Tibial artery (tissue), 4 donors: ENCODE results near the gene XRCC4.

Experiments
- DNase-seq, 2 donors: peaks; one replicate each; pipeline ENCODE4 v3.0.0-alpha.2; 2019
- H3K27ac ChIP-seq, 2 donors: fragments of 200-600 bp; sonication (generic) in 1 of 2; 1 replicate in 1 of 2; 2 replicates in 1 of 2; pipeline ENCODE4 v1.5.1; 2018 to 2019; ENCODE audit warnings: mild to moderate bottlenecking in 1 of 2
- H3K27me3 ChIP-seq, 2 donors: fragments of 200-600 bp; sonication (generic) in 1 of 2; one replicate each; pipeline versions ENCODE4 v1.5.1 to v1.6.0; 2016 to 2019
- H3K36me3 ChIP-seq, 3 donors: fragments of 200-600 bp; sonication (generic) in 2 of 3; one replicate each; pipeline ENCODE4 v1.5.1; 2016 to 2019; ENCODE audit warnings: mild to moderate bottlenecking in 2 of 3
- H3K4me1 ChIP-seq, 4 donors: fragments of 200-600 bp; sonication (generic) in 2 of 4; 1 replicate in 3 of 4; 2 replicates in 1 of 4; pipeline ENCODE4 v1.5.1; 2016 to 2019
- H3K4me3 ChIP-seq, 2 donors: fragments of 200-600 bp; sonication (generic) in 1 of 2; 1 replicate in 1 of 2; 2 replicates in 1 of 2; pipeline ENCODE4 v1.5.1; 2018 to 2019; ENCODE audit warnings: mild to moderate bottlenecking in 2 of 2
- H3K9me3 ChIP-seq, 3 donors: fragments of 200-600 bp; sonication (generic) in 1 of 3; one replicate each; pipeline ENCODE4 v1.5.1; 2016 to 2019
- CTCF ChIP-seq, 2 experiments: fragments of 200-600 bp in 1 of 2; fragments of 450-650 bp in 1 of 2; IDR thresholded peaks; one replicate each; pipeline ENCODE4 v1.5.1; 2017 to 2019; ENCODE audit warnings: antibody characterized with exemption in 2 of 2, mild to moderate bottlenecking in 1 of 2, moderate library complexity in 1 of 2
- intact Hi-C: fragments of 100-400 bp; cut with DNase I; formaldehyde crosslinking; loops from one replicate; pipeline ENCODE4 v1.15.0; 2023; ENCODE audit warnings: low total_unique reads

XRCC4 gene

GRCh38 chr5:83145241-83145640, 67.9 kb downstream of the XRCC4 start:
- Histone ChIP-seq H3K4me3 (no peak overlapping the region), H3K9me3 (no peaks in the 10 kb centered on the region), H3K36me3 (no peaks in the 10 kb centered on the region), H3K27me3 (no peaks in the 10 kb centered on the region), H3K27ac (no peak overlapping the region), H3K4me1 (peaks cover 0 to 3% (median 0%) of the 10 kb centered on the region in 4 donors)
- no peak for TF ChIP-seq CTCF (IDR thresholded peaks at IDR 0.05)
- DNase-seq: no peak
- intact Hi-C loops: no loop called here

- H3K4me3 ChIP-seq: no peak overlapping the region
- no peaks in the 10 kb centered on the region for H3K27me3 ChIP-seq
- TF ChIP-seq CTCF (IDR thresholded peaks at IDR 0.05): no peak
- H3K36me3 ChIP-seq: no peaks in the 10 kb centered on the region
- DNase-seq: no peak
- peaks cover 0 to 3% (median 0%) of the 10 kb centered on the region in 4 donors for H3K4me1 ChIP-seq
- no peak overlapping the region for H3K27ac ChIP-seq
- intact Hi-C loops: no loop called here
- H3K9me3 ChIP-seq: no peaks in the 10 kb centered on the region
Measured at GRCh38 chr5:83145882-83146331, 68.6 kb downstream of the XRCC4 start.

- H3K27me3 ChIP-seq: no peaks in the 10 kb centered on the region
- H3K4me3 ChIP-seq: no peak overlapping the region
- peaks cover 0 to 3% (median 0%) of the 10 kb centered on the region in 4 donors for H3K4me1 ChIP-seq
- no peaks in the 10 kb centered on the region for H3K9me3 ChIP-seq
- DNase-seq: no peak
- no peak overlapping the region for H3K27ac ChIP-seq
- intact Hi-C loops: no loop called here
- TF ChIP-seq CTCF (IDR thresholded peaks at IDR 0.05): no peak
- no peaks in the 10 kb centered on the region for H3K36me3 ChIP-seq
Measured at GRCh38 chr5:83146441-83146840, 69.1 kb downstream of the XRCC4 start.

- no peaks in the 10 kb centered on the region for H3K36me3 ChIP-seq
- peaks cover 0 to 3% (median 0%) of the 10 kb centered on the region in 4 donors for H3K4me1 ChIP-seq
- no peak for DNase-seq
- intact Hi-C loops: no loop called here
- no peak overlapping the region for H3K27ac ChIP-seq
- H3K4me3 ChIP-seq: no peak overlapping the region
- TF ChIP-seq CTCF (IDR thresholded peaks at IDR 0.05): no peak
- no peaks in the 10 kb centered on the region for H3K9me3 ChIP-seq
- no peaks in the 10 kb centered on the region for H3K27me3 ChIP-seq
Measured at GRCh38 chr5:83147593-83147992, 70.2 kb downstream of the XRCC4 start.

DNA sequence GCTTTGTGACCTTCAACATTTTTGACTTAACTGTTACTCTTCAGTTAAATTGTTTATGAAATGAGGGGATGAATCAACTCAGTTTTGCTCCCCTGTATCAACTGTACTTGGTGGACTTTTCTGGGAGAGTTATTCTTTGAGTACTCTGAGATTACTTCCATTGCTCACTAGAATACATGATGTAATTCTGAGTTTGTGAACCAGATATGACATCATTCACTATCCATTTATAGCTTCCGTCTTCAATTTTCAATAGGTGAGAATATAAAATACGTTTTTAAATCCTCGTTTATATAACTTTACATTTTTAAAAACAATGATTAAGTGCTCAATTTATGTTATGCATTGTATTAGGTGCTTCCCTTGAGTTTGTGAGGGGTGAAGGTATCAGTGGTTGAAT, 71.0 kb downstream of the XRCC4 start:
- H3K36me3 ChIP-seq: no peaks in the 10 kb centered on the region
- H3K4me3 ChIP-seq: no peak overlapping the region
- no peaks in the 10 kb centered on the region for H3K27me3 ChIP-seq
- intact Hi-C loops: no loop called here
- TF ChIP-seq CTCF (IDR thresholded peaks at IDR 0.05): no peak
- H3K27ac ChIP-seq: no peak overlapping the region
- peaks cover 0 to 3% (median 0%) of the 10 kb centered on the region in 4 donors for H3K4me1 ChIP-seq
- no peaks in the 10 kb centered on the region for H3K9me3 ChIP-seq
- DNase-seq: no peak

DNA sequence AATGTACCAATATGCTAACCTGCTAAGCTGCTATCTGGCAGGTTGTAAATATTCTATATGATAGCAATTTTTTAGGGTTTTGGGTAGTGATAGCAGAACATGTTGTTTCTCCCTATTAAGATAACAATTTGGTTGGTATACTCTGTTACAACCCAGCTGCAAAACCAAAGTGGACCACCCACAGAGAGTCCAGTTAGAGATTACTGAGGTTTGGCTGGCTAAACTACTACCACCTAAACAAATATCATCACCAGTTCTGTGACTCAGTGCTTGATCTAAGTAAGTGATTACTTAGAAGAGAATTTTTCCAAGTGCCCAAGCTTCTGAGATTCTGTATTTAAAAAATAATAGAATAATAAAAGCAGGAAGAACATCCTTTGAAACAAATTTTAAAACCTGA, 72.3 kb downstream of the XRCC4 start:
- no peak for TF ChIP-seq CTCF (IDR thresholded peaks at IDR 0.05)
- Histone ChIP-seq H3K4me3 (no peak overlapping the region), H3K27me3 (no peaks in the 10 kb centered on the region), H3K9me3 (no peaks in the 10 kb centered on the region), H3K36me3 (no peaks in the 10 kb centered on the region), H3K27ac (no peak overlapping the region), H3K4me1 (peaks cover 0 to 3% (median 0%) of the 10 kb centered on the region in 4 donors)
- intact Hi-C loops: no loop called here
- no peak for DNase-seq
